ENCODE measurements around the gene LAMB4. TPM values are rescaled to one million over a fixed set of nuclear protein-coding genes. Genes with fewer than 3 reads are reported as not detected.

The LAMB4 gene
- total RNA-seq, 2 experiments from 2014 or later = not detected

- ChIA-PET CTCF (interaction anchor here (1.3 kb wide), 1 partner anchor 35 kb away, joined by 3 read pairs; no protein-coding TSS in a partner anchor), POLR2A (no interaction called here)
- no peaks in the 10 kb centered on the region for H3K36me3 Mint-ChIP-seq (ENCODE audit: low read depth)
- no peaks in the 10 kb centered on the region for H3K9me3 Mint-ChIP-seq
- H3K27ac Mint-ChIP-seq = no peak overlapping the region
- ATAC-seq (no peak), DNase-seq (no peak)
- H3K4me1 Mint-ChIP-seq (ENCODE audit: low read depth) = no peaks in the 10 kb centered on the region
- no peak overlapping the region for H3K4me3 Mint-ChIP-seq
- no peaks in the 10 kb centered on the region for H3K27me3 Mint-ChIP-seq
- intact Hi-C loops (cut with micrococcal nuclease) = no loop called here
- no peak for TF ChIP-seq CTCF (IDR thresholded peaks at IDR 0.05)
These were observed 19.0 kb upstream of the LAMB4 start for GRCh38 chr7:108149119-108149518.

GRCh38 chr7:108147031-108147563 is 16.9 kb upstream of the LAMB4 start:
- H3K27ac Mint-ChIP-seq = no peak overlapping the region
- no peaks in the 10 kb centered on the region for H3K4me1 Mint-ChIP-seq (ENCODE audit: low read depth)
- no peaks in the 10 kb centered on the region for H3K27me3 Mint-ChIP-seq
- intact Hi-C loops (cut with micrococcal nuclease) = no loop called here
- TF ChIP-seq CTCF (IDR thresholded peaks at IDR 0.05) = no peak
- H3K9me3 Mint-ChIP-seq = no peaks in the 10 kb centered on the region
- POLR2A ChIA-PET = no interaction called here
- ATAC-seq (no peak), DNase-seq (no peak)
- H3K4me3 Mint-ChIP-seq = no peak overlapping the region
- CTCF ChIA-PET = interaction anchor here (0.7 to 3.3 kb wide), 3 partner anchors 11 to 34 kb away, joined by 6 to 37 read pairs (median 27); no protein-coding TSS in a partner anchor
- no peaks in the 10 kb centered on the region for H3K36me3 Mint-ChIP-seq (ENCODE audit: low read depth)

GRCh38 chr7:108146070-108146842 is 16.1 kb upstream of the LAMB4 start:
- intact Hi-C loops (cut with micrococcal nuclease) = loop anchor here (1.0 kb wide), 1 partner anchor 32 kb away; no protein-coding TSS in a partner anchor
- H3K4me1 Mint-ChIP-seq (ENCODE audit: low read depth) = no peaks in the 10 kb centered on the region
- no peaks in the 10 kb centered on the region for H3K9me3 Mint-ChIP-seq
- no peaks in the 10 kb centered on the region for H3K36me3 Mint-ChIP-seq (ENCODE audit: low read depth)
- H3K4me3 Mint-ChIP-seq = no peak overlapping the region
- DNase-seq (peak; percentile 71), ATAC-seq (peak; percentile 79)
- H3K27me3 Mint-ChIP-seq = no peaks in the 10 kb centered on the region
- peak; percentile 91 for TF ChIP-seq CTCF (IDR thresholded peaks at IDR 0.05)
- H3K27ac Mint-ChIP-seq = no peak overlapping the region
- CTCF ChIA-PET = interaction anchor here (0.6 to 3.3 kb wide), 36 partner anchors 10 to 402 kb away, joined by 3 to 53 read pairs (median 5); partner anchors contain the start of genes CBLL1, DLD and LAMB4
- POLR2A ChIA-PET = no interaction called here

- no peak for TF ChIP-seq CTCF (IDR thresholded peaks at IDR 0.05)
- Mint-ChIP-seq H3K9me3 (no peaks in the 10 kb centered on the region), H3K36me3 (ENCODE audit: low read depth) (no peaks in the 10 kb centered on the region), H3K27ac (no peak overlapping the region), H3K27me3 (peaks cover 2% of the 10 kb centered on the region), H3K4me1 (ENCODE audit: low read depth) (peaks cover 1% of the 10 kb centered on the region), H3K4me3 (no peak overlapping the region)
- ChIA-PET CTCF (interaction anchor here (0.6 to 3.3 kb wide), 30 partner anchors 9 to 352 kb away, joined by 3 to 53 read pairs (median 5); partner anchors contain the start of genes DLD and LAMB4), POLR2A (no interaction called here)
- no peak for ATAC-seq
- no peak for DNase-seq
- intact Hi-C loops (cut with micrococcal nuclease) = no loop called here
These were observed 15.2 kb upstream of the LAMB4 start for GRCh38 chr7:108145401-108145800.

- Mint-ChIP-seq H3K27ac (no peak overlapping the region), H3K9me3 (no peaks in the 10 kb centered on the region), H3K36me3 (ENCODE audit: low read depth) (no peaks in the 10 kb centered on the region), H3K4me1 (ENCODE audit: low read depth) (peaks cover 2% of the 10 kb centered on the region), H3K4me3 (no peak overlapping the region), H3K27me3 (peaks cover 4% of the 10 kb centered on the region)
- DNase-seq (no peak), ATAC-seq (no peak)
- TF ChIP-seq CTCF (IDR thresholded peaks at IDR 0.05) = no peak
- POLR2A ChIA-PET = no interaction called here
- CTCF ChIA-PET = interaction anchor here (0.7 to 3.3 kb wide), 17 partner anchors 8 to 352 kb away, joined by 3 to 53 read pairs (median 6); partner anchors contain the start of gene LAMB4
- intact Hi-C loops (cut with micrococcal nuclease) = no loop called here
These were observed 14.8 kb upstream of the LAMB4 start for GRCh38 chr7:108144931-108145330.
